H1 (cell line): ENCODE results near the gene RIPPLY2. TPM values are rescaled to one million over a fixed set of nuclear protein-coding genes. Genes with fewer than 3 reads are reported as not detected.

Source experiments
- CTCF ChIA-PET: fragments of 300-600 bp; sonication (Branson Sonifier 250); formaldehyde crosslinking; loops from one replicate; lab custom pipeline; 2021; ENCODE audit not compliant: partially characterized antibody; lab: Charles Lee
- POLR2A ChIA-PET: fragments of 300-600 bp; sonication (Branson Sonifier 250); formaldehyde crosslinking; loops from one replicate; lab custom pipeline; 2021; ENCODE audit warnings: inconsistent platforms; ENCODE audit not compliant: partially characterized antibody; lab: Charles Lee
- DNase-seq, 2 experiments: peaks; one replicate each; pipeline versions ENCODE4 v3.0.0 to v3.0.0-alpha.2; 2010 to 2022; ENCODE audit warnings: low spot score in 2 of 2, low read depth in 1 of 2, mixed read lengths in 1 of 2
- FAIRE-seq: peaks from 2 replicates; lab custom pipeline; 2011; peaks lifted over from hg19 to GRCh38; lab: Jason Lieb, UNC
- H2AFZ ChIP-seq: 2 replicates; pipeline ENCODE4 v1.8.1; 2012; ENCODE audit warnings: low read length, inconsistent platforms
- H2AK5ac ChIP-seq: 2 replicates; pipeline ENCODE4 v1.6.1; 2013; ENCODE audit warnings: low read depth, low read length
- H2BK120ac ChIP-seq: replicated peaks from 2 replicates; pipeline ENCODE3; 2013; ENCODE audit warnings: low read depth, low read length, inconsistent platforms
- H2BK12ac ChIP-seq: 2 replicates; pipeline ENCODE4 v1.6.1; 2013; ENCODE audit warnings: low read depth, low read length
- H2BK15ac ChIP-seq: 2 replicates; pipeline ENCODE4 v1.6.1; 2013; ENCODE audit warnings: low read length
- H2BK20ac ChIP-seq: 2 replicates; pipeline ENCODE4 v1.6.1; 2013; ENCODE audit warnings: low read length
- H2BK5ac ChIP-seq: 2 replicates; pipeline ENCODE4 v1.6.1; 2013; ENCODE audit warnings: low read depth, low read length
- H3K14ac ChIP-seq: 2 replicates; pipeline ENCODE4 v1.6.1; 2013; ENCODE audit warnings: inconsistent platforms; ENCODE audit not compliant: insufficient read length
- H3K18ac ChIP-seq: 2 replicates; pipeline ENCODE4 v1.6.1; 2013; ENCODE audit warnings: low read length; ENCODE audit errors: extremely low read depth
- H3K23ac ChIP-seq: 2 replicates; pipeline ENCODE4 v1.6.1; 2013; ENCODE audit warnings: inconsistent platforms; ENCODE audit not compliant: insufficient read length
- H3K23me2 ChIP-seq: 2 replicates; pipeline ENCODE4 v1.6.1; 2013; ENCODE audit warnings: low read depth, low read length
- H3K27ac ChIP-seq: 2 replicates; pipeline ENCODE4 v1.6.1; 2011; ENCODE audit warnings: low read depth, low read length, inconsistent platforms
- H3K27me3 ChIP-seq, 4 experiments: replicated peaks in 1 of 4; 1 replicate in 1 of 4; 2 replicates in 3 of 4; pipeline versions ENCODE4 v1.6.1 to v1.8.1; 2011 to 2013; ENCODE audit warnings: low read length in 3 of 4, mild to moderate bottlenecking in 3 of 4, inconsistent platforms in 2 of 4, mixed read lengths in 2 of 4, moderate library complexity in 1 of 4; ENCODE audit not compliant: control insufficient read depth in 3 of 4, insufficient read depth in 3 of 4; ENCODE audit errors: extremely low read depth in 1 of 4
- H3K36me3 ChIP-seq, 4 experiments: 2 replicates each; pipeline versions ENCODE4 v1.6.1 to v1.8.1; 2011 to 2013; ENCODE audit warnings: mild to moderate bottlenecking in 4 of 4, low read length in 3 of 4, moderate library complexity in 2 of 4, control low read depth in 1 of 4, inconsistent platforms in 1 of 4; ENCODE audit not compliant: insufficient read depth in 4 of 4, control insufficient read depth in 2 of 4
- H3K4ac ChIP-seq: replicated peaks from 2 replicates; pipeline ENCODE3; 2013; ENCODE audit warnings: low read length, low read depth, mixed read lengths, inconsistent platforms; ENCODE audit not compliant: insufficient read length
- H3K4me1 ChIP-seq, 4 experiments: replicated peaks in 1 of 4; 1 replicate in 1 of 4; 2 replicates in 3 of 4; pipeline versions ENCODE4 v1.6.1 to v1.8.1; 2011 to 2013; ENCODE audit warnings: low read length in 3 of 4, inconsistent platforms in 2 of 4, mixed read lengths in 1 of 4; ENCODE audit not compliant: insufficient read depth in 4 of 4, control insufficient read depth in 3 of 4
- H3K4me2 ChIP-seq, 2 experiments: 2 replicates each; pipeline versions ENCODE4 v1.6.1 to v1.8.1; 2011 to 2013; ENCODE audit warnings: low read depth in 2 of 2, low read length in 2 of 2, control low read depth in 1 of 2, inconsistent platforms in 1 of 2, mild to moderate bottlenecking in 1 of 2; ENCODE audit not compliant: insufficient read depth in 1 of 2
- H3K4me3 ChIP-seq, 4 experiments: fragments of 200-600, 300-600 bp in 1 of 4; sonication (generic), shearing (Covaris generic), sonication (Bioruptor Twin) in 1 of 4; 2 replicates each; pipeline versions ENCODE4 v1.5.1 to v1.8.1; 2011 to 2016; ENCODE audit warnings: low read length in 4 of 4, low read depth in 3 of 4, control low read depth in 2 of 4, inconsistent platforms in 2 of 4, mild to moderate bottlenecking in 2 of 4, mixed read lengths in 1 of 4, moderate library complexity in 1 of 4; ENCODE audit not compliant: insufficient read depth in 2 of 4; ENCODE audit errors: extremely low read depth in 1 of 4
- H3K56ac ChIP-seq: replicated peaks from 2 replicates; pipeline ENCODE3; 2013; ENCODE audit warnings: low read depth, mild to moderate bottlenecking, mixed read lengths, low read length, inconsistent platforms; ENCODE audit not compliant: insufficient read length
- H3K79me1 ChIP-seq: 2 replicates; pipeline ENCODE4 v1.6.1; 2013; ENCODE audit warnings: low read depth, low read length, control low read depth
- H3K79me2 ChIP-seq, 2 experiments: 2 replicates each; pipeline versions ENCODE4 v1.6.1 to v1.8.1; 2012 to 2013; ENCODE audit warnings: low read length in 2 of 2, mild to moderate bottlenecking in 2 of 2, inconsistent platforms in 1 of 2; ENCODE audit not compliant: insufficient read depth in 2 of 2, control insufficient read depth in 1 of 2
- H3K9ac ChIP-seq, 4 experiments: replicated peaks in 1 of 4; 1 replicate in 1 of 4; 2 replicates in 3 of 4; pipeline versions ENCODE4 v1.6.1 to v1.8.1; 2011 to 2013; ENCODE audit warnings: low read depth in 3 of 4, low read length in 3 of 4, control low read depth in 2 of 4, mild to moderate bottlenecking in 2 of 4, moderate library complexity in 2 of 4, inconsistent platforms in 1 of 4; ENCODE audit errors: extremely low read depth in 1 of 4
- H3K9me3 ChIP-seq, 2 experiments: 2 replicates each; pipeline versions ENCODE4 v1.6.1 to v1.8.1; 2012 to 2013; ENCODE audit warnings: mild to moderate bottlenecking in 2 of 2, moderate library complexity in 2 of 2, control low read depth in 1 of 2, inconsistent platforms in 1 of 2, low read depth in 1 of 2, low read length in 1 of 2, mixed read lengths in 1 of 2; ENCODE audit not compliant: insufficient read depth in 2 of 2
- H4K20me1 ChIP-seq, 2 experiments: replicated peaks in 1 of 2; 2 replicates each; pipeline versions ENCODE3 to v1.8.1; 2011 to 2013; ENCODE audit warnings: inconsistent platforms in 2 of 2, low read length in 2 of 2, mild to moderate bottlenecking in 1 of 2; ENCODE audit not compliant: insufficient read depth in 2 of 2, control insufficient read depth in 1 of 2
- H4K5ac ChIP-seq: 2 replicates; pipeline ENCODE4 v1.6.1; 2013; ENCODE audit warnings: low read length, low read depth, mixed read lengths, inconsistent platforms; ENCODE audit not compliant: insufficient read length
- H4K8ac ChIP-seq: 2 replicates; pipeline ENCODE4 v1.8.0; 2013; ENCODE audit warnings: mild to moderate bottlenecking, moderate library complexity, low read length, inconsistent platforms; ENCODE audit not compliant: insufficient read depth; ENCODE audit errors: extremely low read depth
- H4K91ac ChIP-seq: replicated peaks from 2 replicates; pipeline ENCODE3; 2013; ENCODE audit warnings: low read length, mixed read lengths, inconsistent platforms; ENCODE audit not compliant: insufficient read length
- TBP ChIP-seq: IDR thresholded peaks from 2 replicates; pipeline ENCODE4 v1.6.1; 2011; ENCODE audit warnings: low read depth, low read length, improper control_type of control experiment
- WGBS, 2 experiments: shearing (Covaris generic) in 1 of 2; methylation state at CpG; one replicate each; pipeline versions ENCODE4 v1.1.6 to v1.1.7; 2013 to 2015; ENCODE audit warnings: low lambda C conversion rate in 2 of 2, mixed read lengths in 2 of 2, inconsistent platforms in 1 of 2, low coverage in 1 of 2, missing lambda C conversion rate in 1 of 2; ENCODE audit not compliant: insufficient replicate concordance in 2 of 2, insufficient coverage in 1 of 2, insufficient read length in 1 of 2; ENCODE audit errors: extremely low coverage in 1 of 2, missing lambda C conversion rate in 1 of 2; 5-methylcytosine and 5-hydroxymethylcytosine counted together
- polyA plus RNA-seq, 7 experiments: library from polyadenylated mRNA; depleted of rRNA in 3 of 7; stranded (reverse) in 5 of 7; unstranded in 2 of 7; fragments of >200 nt in 5 of 7; fragments of 200-250 nt in 2 of 7; gene quantifications; 1 replicate in 5 of 7; 2 replicates in 1 of 7; 4 replicates in 1 of 7; pipeline versions ENCODE4 v1.2.1 to v1.2.3, GENCODE V29; 2011 to 2013; ENCODE audit warnings: missing spikeins in 2 of 7, mixed read lengths in 2 of 7
- total RNA-seq: library from RNA; stranded (reverse); fragmentation: NEBNext Ultra II Directional; extraction: Animal tissue kit (Norgen Biotek cat#: 25700); gene quantifications from 2 replicates; pipeline ENCODE4 v1.2.1, GENCODE V29; 2021

The RIPPLY2 gene
- total and polyA plus RNA-seq, 2 of the 8 experiments (the other 6 are each of a cell fraction or from before 2014, with no cell fraction given) = 0.74 to 1.5 TPM

- Histone ChIP-seq H2BK5ac (no peak overlapping the region), H3K79me2 (no peaks in the 10 kb centered on the region; a peak in 2 of 4 replicates), H4K8ac (no peak overlapping the region), H3K36me3 (no peaks in the 10 kb centered on the region), H2AK5ac (no peak overlapping the region), H3K4me2 (no peak overlapping the region), H2BK20ac (no peak overlapping the region), H3K4ac (no peak overlapping the region), H2BK15ac (no peak overlapping the region), H3K9me3 (no peaks in the 10 kb centered on the region), H3K27me3 (no peaks in the 10 kb centered on the region), H3K23ac (no peak overlapping the region), H3K79me1 (no peaks in the 10 kb centered on the region), H4K91ac (no peak overlapping the region), H3K23me2 (no peaks in the 10 kb centered on the region), H4K5ac (no peak overlapping the region), H3K4me1 (no peaks in the 10 kb centered on the region), H2AFZ (no peak overlapping the region), H4K20me1 (no peaks in the 10 kb centered on the region), H2BK12ac (no peak overlapping the region), H3K9ac (no peak overlapping the region), H3K4me3 (no peak overlapping the region), H3K27ac (no peak overlapping the region), H3K56ac (no peak overlapping the region), H3K18ac (no peak overlapping the region), H2BK120ac (no peak overlapping the region), H3K14ac (no peak overlapping the region)
- no peak for DNase-seq
- POLR2A ChIA-PET = no interaction called here
- TF ChIP-seq TBP = no peak
- 77% methylated on average over 2 of the region's 2 CpGs; no CpG with 5 or more reads in 1 of the 2 experiments for WGBS, 2 experiments
- CTCF ChIA-PET = interaction anchor here (0.9 to 2.4 kb wide), 8 partner anchors 11 to 356 kb away, joined by 3 to 11 read pairs (median 4); no protein-coding TSS in a partner anchor
- no peak for FAIRE-seq
Observed at GRCh38 chr6:83885984-83886383, 32.8 kb downstream of the RIPPLY2 start.
